OCI-LY7 (cell line): ENCODE measurements around the gene LRIG1. TPM values are rescaled to one million over a fixed set of nuclear protein-coding genes. Genes with fewer than 3 reads are reported as not detected.
"Not testable (repeated sequence)": the region's sequence is repeated elsewhere in the genome, so short reads cannot be mapped to it uniquely, and the experiment has no call there.

Experiments used
- BruUV-seq: library from RNA; stranded (reverse); fragments of 400-500 nt; replicated peaks from 2 replicates; lab custom pipeline; 2021; lab: Mats Ljungman, UMichigan
- CTCF ChIA-PET: fragments of 300-600 bp; sonication (Branson Sonifier 250); formaldehyde crosslinking; loops from one replicate; lab custom pipeline; 2022; ENCODE audit warnings: antibody characterized with exemption; ENCODE audit not compliant: unreplicated experiment; lab: Charles Lee
- POLR2A ChIA-PET: fragments of 300-600 bp; sonication (Branson Sonifier 250); formaldehyde crosslinking; loops from one replicate; lab custom pipeline; 2022; ENCODE audit warnings: antibody characterized with exemption; lab: Charles Lee
- DNase-seq: peaks from one replicate; pipeline ENCODE4 v3.0.0-alpha.2; 2015; ENCODE audit warnings: low spot score
- H2AFZ ChIP-seq: fragments of 200-600 bp; sonication (generic), shearing (Covaris generic); 2 replicates; pipeline ENCODE4 v1.6.1; 2014; ENCODE audit warnings: mild to moderate bottlenecking, antibody characterized with exemption, low read length, moderate library complexity
- H3K27ac ChIP-seq: fragments of 200-600 bp; sonication (generic); 2 replicates; pipeline ENCODE4 v1.5.1; 2014; ENCODE audit warnings: mixed run types, low read depth, mild to moderate bottlenecking, moderate library complexity, low read length, inconsistent platforms; ENCODE audit not compliant: poor library complexity, severe bottlenecking
- H3K36me3 ChIP-seq: fragments of 200-600 bp; sonication (generic); 2 replicates; pipeline ENCODE4 v1.6.1; 2014; ENCODE audit warnings: mild to moderate bottlenecking, antibody characterized with exemption, low read length, moderate library complexity, mixed read lengths; ENCODE audit not compliant: insufficient read depth
- H3K4me1 ChIP-seq: fragments of 200-600 bp; sonication (generic); 2 replicates; pipeline ENCODE4 v1.5.1; 2014; ENCODE audit warnings: mild to moderate bottlenecking, low read length; ENCODE audit not compliant: insufficient read depth, poor library complexity, severe bottlenecking
- H3K4me2 ChIP-seq: fragments of 200-600 bp; sonication (generic); 2 replicates; pipeline ENCODE4 v1.6.1; 2014; ENCODE audit warnings: mild to moderate bottlenecking, low read length
- H3K4me3 ChIP-seq: fragments of 200-600 bp; sonication (generic); 2 replicates; pipeline ENCODE4 v1.5.1; 2014; ENCODE audit warnings: mild to moderate bottlenecking, low read depth, low read length; ENCODE audit not compliant: poor library complexity, severe bottlenecking
- H3K79me2 ChIP-seq: fragments of 200-600 bp; sonication (generic); 2 replicates; pipeline ENCODE4 v1.6.1; 2016; ENCODE audit warnings: low read depth, mild to moderate bottlenecking, low read length, moderate library complexity, mixed read lengths; ENCODE audit not compliant: insufficient read depth
- H3K9me2 ChIP-seq: fragments of 200-600 bp; sonication (generic); 2 replicates; pipeline ENCODE4 v1.6.1; 2016; ENCODE audit warnings: mild to moderate bottlenecking, low read length, mixed read lengths; ENCODE audit not compliant: insufficient read depth
- H3K9me3 ChIP-seq: fragments of 200-600 bp; sonication (generic); 2 replicates; pipeline ENCODE4 v1.6.1; 2014; ENCODE audit warnings: mild to moderate bottlenecking, mixed run types, low read length, mixed read lengths
- H4K20me1 ChIP-seq: fragments of 200-600 bp; sonication (generic); 2 replicates; pipeline ENCODE4 v1.6.1; 2014; ENCODE audit warnings: mild to moderate bottlenecking, antibody characterized with exemption, low read length, moderate library complexity, mixed read lengths; ENCODE audit not compliant: insufficient read depth
- EZH2phosphoT487 ChIP-seq: fragments of 200-600 bp; sonication (generic); IDR thresholded peaks from 2 replicates; pipeline ENCODE4 v1.6.1; 2018; ENCODE audit warnings: low read depth, borderline replicate concordance, mild to moderate bottlenecking, mixed run types, antibody characterized with exemption, low read length, moderate library complexity, mixed read lengths
- intact Hi-C: fragments of 100-400 bp; cut with micrococcal nuclease; formaldehyde crosslinking; loops from one replicate; pipeline ENCODE4 v1.10.0; 2022; ENCODE audit not compliant: unreplicated experiment
- total RNA-seq, 2 experiments: library from RNA; depleted of rRNA in 1 of 2; stranded (reverse); fragments of >200 nt in 1 of 2; shearing (Covaris generic) in 1 of 2; gene quantifications; 2 replicates each; pipeline ENCODE4 v1.2.3, GENCODE V29; 2014 to 2022
- TF ChIP-seq, protein P1 (sequence below): fragments of 200-600 bp; sonication (generic); conservative IDR thresholded peaks from 2 replicates; pipeline ENCODE4 v1.5.1; 2014; ENCODE audit warnings: mild to moderate bottlenecking, antibody characterized with exemption, low read length, moderate library complexity, mixed read lengths

The LRIG1 gene
- total RNA-seq, 2 experiments from 2014 or later, result 84.2 to 115 TPM

DNA sequence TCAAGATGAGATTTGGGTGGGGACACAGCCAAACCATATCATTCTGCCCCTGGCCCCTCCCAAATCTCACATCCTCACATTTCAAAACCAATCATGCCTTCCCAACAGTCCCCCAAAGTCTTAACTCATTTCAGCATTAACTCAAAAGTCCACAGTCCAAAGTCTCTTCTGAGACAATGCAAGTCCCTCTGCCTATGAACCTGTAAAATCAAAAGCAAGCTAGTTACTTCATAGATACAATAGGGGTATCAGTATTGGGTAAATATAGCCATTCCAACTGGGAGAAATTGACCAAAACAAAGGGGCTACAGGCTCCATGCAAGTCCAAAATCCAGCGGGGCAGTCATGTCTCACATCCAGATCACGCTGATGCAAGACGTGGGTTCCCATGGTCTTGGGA lies 79.7 kb downstream of the LRIG1 start:
- H3K4me1 ChIP-seq, DNase-seq, BruUV-seq, POLR2A ChIA-PET, CTCF ChIA-PET, intact Hi-C loops, H4K20me1 ChIP-seq, H3K4me3 ChIP-seq, H3K4me2 ChIP-seq, H3K27ac ChIP-seq, H3K9me2 ChIP-seq, H2AFZ ChIP-seq: not testable (repeated sequence)
- H3K79me2 ChIP-seq, result peaks cover 80% of the 10 kb centered on the region
- peaks cover 44% of the 10 kb centered on the region for H3K9me3 ChIP-seq
- peaks cover 99% of the 10 kb centered on the region for H3K36me3 ChIP-seq

DNA sequence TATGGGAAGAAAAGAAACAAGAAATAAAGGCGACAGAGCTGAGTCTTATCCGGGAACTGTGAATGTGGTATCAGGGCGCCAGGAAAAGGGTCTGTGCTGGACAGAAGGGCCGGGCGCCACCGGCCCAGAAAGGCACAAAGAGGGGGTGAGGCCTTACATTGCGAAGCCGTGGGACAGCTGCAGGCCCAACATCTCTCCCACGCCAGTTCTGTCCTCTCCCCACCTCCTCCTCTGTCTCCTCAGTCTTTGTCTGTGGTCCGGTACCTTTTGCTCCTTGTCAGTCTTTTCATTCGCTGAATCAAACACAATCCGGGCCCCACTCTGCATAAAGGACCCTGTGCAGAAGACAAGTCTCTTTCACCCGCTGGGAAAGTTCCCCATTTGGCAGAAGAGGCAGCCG lies 81.8 kb downstream of the LRIG1 start:
- intact Hi-C loops, result no loop called here
- no peak overlapping the region for H3K4me3 ChIP-seq

DNA sequence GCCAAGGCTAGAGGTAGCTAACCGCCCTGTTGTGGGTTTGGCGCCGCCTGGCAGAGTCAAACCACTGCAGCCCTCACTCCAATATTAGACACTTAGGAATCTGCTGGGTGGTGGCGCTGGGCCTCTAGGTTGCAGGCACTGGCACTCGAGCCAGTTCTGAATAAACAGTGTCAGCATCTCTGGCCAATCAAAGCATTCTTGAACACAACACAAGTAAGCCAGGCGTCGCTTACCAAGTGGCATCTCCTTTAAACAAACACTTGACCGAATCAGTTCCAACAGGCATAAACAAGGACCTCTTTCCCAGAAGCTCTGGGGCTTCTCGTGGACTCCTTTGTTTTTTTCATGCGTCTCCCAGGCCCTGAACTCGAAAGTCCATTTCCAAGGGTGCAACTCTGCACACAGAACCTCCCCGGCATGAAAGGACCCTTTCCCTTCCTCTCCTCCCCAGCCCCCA lies 82.3 kb downstream of the LRIG1 start:
- peaks cover 97% of the 10 kb centered on the region for H3K36me3 ChIP-seq
- H3K4me1 ChIP-seq, result no peaks in the 10 kb centered on the region
- BruUV-seq, result no TSS peak
- H3K9me2 ChIP-seq, result no peaks in the 10 kb centered on the region
- ChIA-PET POLR2A (no interaction called here), CTCF (no interaction called here)
- no peak overlapping the region for H3K27ac ChIP-seq
- no peak for TF ChIP-seq EZH2phosphoT487
- TF ChIP-seq, protein P1, sequence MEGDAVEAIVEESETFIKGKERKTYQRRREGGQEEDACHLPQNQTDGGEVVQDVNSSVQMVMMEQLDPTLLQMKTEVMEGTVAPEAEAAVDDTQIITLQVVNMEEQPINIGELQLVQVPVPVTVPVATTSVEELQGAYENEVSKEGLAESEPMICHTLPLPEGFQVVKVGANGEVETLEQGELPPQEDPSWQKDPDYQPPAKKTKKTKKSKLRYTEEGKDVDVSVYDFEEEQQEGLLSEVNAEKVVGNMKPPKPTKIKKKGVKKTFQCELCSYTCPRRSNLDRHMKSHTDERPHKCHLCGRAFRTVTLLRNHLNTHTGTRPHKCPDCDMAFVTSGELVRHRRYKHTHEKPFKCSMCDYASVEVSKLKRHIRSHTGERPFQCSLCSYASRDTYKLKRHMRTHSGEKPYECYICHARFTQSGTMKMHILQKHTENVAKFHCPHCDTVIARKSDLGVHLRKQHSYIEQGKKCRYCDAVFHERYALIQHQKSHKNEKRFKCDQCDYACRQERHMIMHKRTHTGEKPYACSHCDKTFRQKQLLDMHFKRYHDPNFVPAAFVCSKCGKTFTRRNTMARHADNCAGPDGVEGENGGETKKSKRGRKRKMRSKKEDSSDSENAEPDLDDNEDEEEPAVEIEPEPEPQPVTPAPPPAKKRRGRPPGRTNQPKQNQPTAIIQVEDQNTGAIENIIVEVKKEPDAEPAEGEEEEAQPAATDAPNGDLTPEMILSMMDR, result no peak
- intact Hi-C loops, result no loop called here
- H3K9me3 ChIP-seq, result peaks cover 29% of the 10 kb centered on the region
- no peak overlapping the region for H2AFZ ChIP-seq
- H3K4me3 ChIP-seq, result no peak overlapping the region
- no peak for DNase-seq
- H3K4me2 ChIP-seq, result no peak overlapping the region
- peaks cover 54% of the 10 kb centered on the region for H3K79me2 ChIP-seq
- peaks cover 5% of the 10 kb centered on the region for H4K20me1 ChIP-seq

More for the DNA sequence above, 81.8 kb downstream of the LRIG1 start:
- CTCF ChIA-PET, result no interaction called here
- peaks cover 59% of the 10 kb centered on the region for H3K79me2 ChIP-seq
- POLR2A ChIA-PET, result interaction anchor here (0.6 to 1.0 kb wide), 2 partner anchors 9 to 37 kb away, joined by 3 read pairs; no protein-coding TSS in a partner anchor
- H3K4me2 ChIP-seq, result no peak overlapping the region
- no peak overlapping the region for H2AFZ ChIP-seq
- no peaks in the 10 kb centered on the region for H3K4me1 ChIP-seq
- H3K36me3 ChIP-seq, result peaks cover 97% of the 10 kb centered on the region
- H4K20me1 ChIP-seq, result peaks cover 5% of the 10 kb centered on the region
- peaks cover 34% of the 10 kb centered on the region for H3K9me3 ChIP-seq
- no TSS peak for BruUV-seq
- no peaks in the 10 kb centered on the region for H3K9me2 ChIP-seq
- no peak for TF ChIP-seq EZH2phosphoT487
- TF ChIP-seq, protein P1, result no peak
- H3K27ac ChIP-seq, result no peak overlapping the region
- no peak for DNase-seq
